Activated naive CD8-positive, alpha-beta T cell (primary cell): ENCODE measurements around the gene MGAT5B.

ENCODE experiments used
- H3K27ac Mint-ChIP-seq: one replicate; pipeline ENCODE4 v1.8.0; 2021; ENCODE audit warnings: mixed read lengths
- H3K27me3 Mint-ChIP-seq: one replicate; pipeline ENCODE4 v1.8.0; 2021; ENCODE audit warnings: mixed read lengths
- H3K36me3 Mint-ChIP-seq: one replicate; pipeline ENCODE4 v1.8.0; 2021; ENCODE audit warnings: mixed read lengths
- H3K4me1 Mint-ChIP-seq: one replicate; pipeline ENCODE4 v1.8.0; 2021; ENCODE audit warnings: low read depth, mixed read lengths
- H3K4me3 Mint-ChIP-seq: one replicate; pipeline ENCODE4 v1.8.0; 2021; ENCODE audit warnings: mild to moderate bottlenecking, mixed read lengths
- H3K9me3 Mint-ChIP-seq: one replicate; pipeline ENCODE4 v1.8.0; 2021; ENCODE audit warnings: low read depth, mixed read lengths

MGAT5B gene, protein sequence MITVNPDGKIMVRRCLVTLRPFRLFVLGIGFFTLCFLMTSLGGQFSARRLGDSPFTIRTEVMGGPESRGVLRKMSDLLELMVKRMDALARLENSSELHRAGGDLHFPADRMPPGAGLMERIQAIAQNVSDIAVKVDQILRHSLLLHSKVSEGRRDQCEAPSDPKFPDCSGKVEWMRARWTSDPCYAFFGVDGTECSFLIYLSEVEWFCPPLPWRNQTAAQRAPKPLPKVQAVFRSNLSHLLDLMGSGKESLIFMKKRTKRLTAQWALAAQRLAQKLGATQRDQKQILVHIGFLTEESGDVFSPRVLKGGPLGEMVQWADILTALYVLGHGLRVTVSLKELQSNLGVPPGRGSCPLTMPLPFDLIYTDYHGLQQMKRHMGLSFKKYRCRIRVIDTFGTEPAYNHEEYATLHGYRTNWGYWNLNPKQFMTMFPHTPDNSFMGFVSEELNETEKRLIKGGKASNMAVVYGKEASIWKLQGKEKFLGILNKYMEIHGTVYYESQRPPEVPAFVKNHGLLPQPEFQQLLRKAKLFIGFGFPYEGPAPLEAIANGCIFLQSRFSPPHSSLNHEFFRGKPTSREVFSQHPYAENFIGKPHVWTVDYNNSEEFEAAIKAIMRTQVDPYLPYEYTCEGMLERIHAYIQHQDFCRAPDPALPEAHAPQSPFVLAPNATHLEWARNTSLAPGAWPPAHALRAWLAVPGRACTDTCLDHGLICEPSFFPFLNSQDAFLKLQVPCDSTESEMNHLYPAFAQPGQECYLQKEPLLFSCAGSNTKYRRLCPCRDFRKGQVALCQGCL

DNA sequence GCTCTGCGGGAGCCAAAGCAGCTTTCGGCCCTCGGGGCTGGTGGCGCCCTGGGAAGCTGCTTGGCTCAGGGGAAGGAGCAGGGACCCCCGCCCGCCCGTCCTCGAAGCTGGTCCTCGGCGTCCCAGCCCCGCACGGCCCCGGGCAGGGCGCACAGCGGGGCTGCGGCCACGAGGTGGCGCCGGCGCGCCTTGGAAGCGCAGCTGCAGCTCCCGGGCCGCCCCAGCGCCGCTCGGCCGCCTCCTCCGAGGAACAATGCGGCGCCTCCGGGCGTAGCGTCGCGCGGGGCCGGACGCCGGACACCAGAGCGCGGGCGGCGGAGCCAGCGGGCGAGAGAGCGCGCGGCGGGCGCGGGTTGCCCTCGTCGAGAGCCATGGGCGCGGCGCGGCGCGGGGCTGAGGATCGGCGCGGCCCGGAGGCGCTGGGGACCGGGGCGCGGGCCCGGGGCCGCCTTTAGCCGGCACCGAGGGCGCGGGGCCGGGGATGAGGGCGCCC lies at the start of gene MGAT5B:
MGAT5B (plus strand) TSS at position 229 of the 493 bp plus-strand sequence. CDS start 626 bp downstream, outside the sequence.
- no peaks in the 10 kb centered on the region for H3K9me3 Mint-ChIP-seq
- peaks cover 10% of the 10 kb centered on the region for H3K27me3 Mint-ChIP-seq
- H3K4me1 Mint-ChIP-seq: peaks cover 9% of the 10 kb centered on the region
- no peak within 1 kb of the TSS for H3K27ac Mint-ChIP-seq
- H3K4me3 Mint-ChIP-seq: peak within 1 kb of the TSS; percentile 82
- H3K36me3 Mint-ChIP-seq: no peaks in the 10 kb centered on the region

GRCh38 chr17:76820039-76820438 lies 48.2 kb upstream of the MGAT5B start:
- no peaks in the 10 kb centered on the region for H3K9me3 Mint-ChIP-seq
- no peaks in the 10 kb centered on the region for H3K27me3 Mint-ChIP-seq
- H3K4me1 Mint-ChIP-seq: peaks cover 8% of the 10 kb centered on the region
- no peak overlapping the region for H3K27ac Mint-ChIP-seq
- no peak overlapping the region for H3K4me3 Mint-ChIP-seq
- H3K36me3 Mint-ChIP-seq: no peaks in the 10 kb centered on the region

- H3K36me3 Mint-ChIP-seq: no peaks in the 10 kb centered on the region
- no peaks in the 10 kb centered on the region for H3K9me3 Mint-ChIP-seq
- H3K4me3 Mint-ChIP-seq: no peak overlapping the region
- H3K27me3 Mint-ChIP-seq: no peaks in the 10 kb centered on the region
- H3K27ac Mint-ChIP-seq: no peak overlapping the region
- H3K4me1 Mint-ChIP-seq: peaks cover 8% of the 10 kb centered on the region
These were observed 47.6 kb upstream of the MGAT5B start for GRCh38 chr17:76820561-76820960.

DNA sequence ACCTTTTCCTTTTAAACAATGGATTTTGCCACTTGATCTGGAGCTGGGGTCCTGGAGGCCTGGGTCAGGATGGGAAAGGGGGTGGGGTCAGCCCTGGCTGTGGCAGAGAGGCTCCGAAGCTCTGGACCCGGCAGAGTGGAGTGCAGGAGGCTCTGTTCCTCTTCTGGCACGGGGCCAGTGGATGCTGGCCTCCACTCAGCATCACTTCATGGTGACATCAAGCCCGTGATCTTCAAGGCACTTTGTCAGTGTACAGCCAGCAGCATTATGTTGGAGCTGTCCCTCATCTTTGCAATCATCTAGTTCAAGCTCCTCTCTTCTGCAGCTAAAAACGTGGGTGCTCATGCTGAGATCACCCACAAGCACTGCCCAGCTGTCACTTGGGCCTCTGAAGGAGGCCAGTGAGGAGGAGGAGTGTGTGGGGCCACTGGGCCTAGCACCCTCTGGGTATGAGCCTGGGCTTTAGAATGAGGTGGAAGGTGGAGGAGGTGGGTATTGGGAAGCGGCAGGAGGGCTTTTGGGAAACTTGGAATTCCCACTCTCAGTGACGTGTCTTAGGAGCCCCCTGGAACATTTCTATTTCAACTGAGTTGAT lies 45.9 kb upstream of the MGAT5B start:
- Mint-ChIP-seq H3K27me3 (no peaks in the 10 kb centered on the region), H3K4me1 (no peaks in the 10 kb centered on the region), H3K27ac (no peak overlapping the region), H3K9me3 (no peaks in the 10 kb centered on the region), H3K4me3 (no peak overlapping the region), H3K36me3 (no peaks in the 10 kb centered on the region)

DNA sequence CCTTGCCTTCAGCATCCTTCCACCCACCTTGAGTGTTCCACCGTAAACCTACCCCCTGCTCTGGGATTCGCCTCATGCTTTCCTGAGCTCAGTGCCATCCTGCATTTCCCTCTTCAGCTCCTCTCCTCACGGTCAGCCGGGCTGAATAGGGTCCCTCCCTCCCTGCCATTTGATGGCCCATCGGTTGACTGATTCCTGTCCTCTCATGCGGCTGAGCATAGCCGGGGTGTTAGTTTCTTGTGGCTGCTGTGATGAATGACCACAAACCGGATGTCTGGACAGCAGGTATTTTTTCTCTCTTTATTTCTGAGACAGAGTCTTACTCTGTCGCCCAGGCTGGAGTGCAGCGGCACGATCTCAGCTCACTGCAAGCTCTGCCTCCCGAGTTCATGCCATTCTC lies 44.1 kb upstream of the MGAT5B start:
- H3K4me1 Mint-ChIP-seq: no peaks in the 10 kb centered on the region
- no peak overlapping the region for H3K27ac Mint-ChIP-seq
- no peaks in the 10 kb centered on the region for H3K9me3 Mint-ChIP-seq
- no peak overlapping the region for H3K4me3 Mint-ChIP-seq
- H3K36me3 Mint-ChIP-seq: no peaks in the 10 kb centered on the region
- no peaks in the 10 kb centered on the region for H3K27me3 Mint-ChIP-seq

DNA sequence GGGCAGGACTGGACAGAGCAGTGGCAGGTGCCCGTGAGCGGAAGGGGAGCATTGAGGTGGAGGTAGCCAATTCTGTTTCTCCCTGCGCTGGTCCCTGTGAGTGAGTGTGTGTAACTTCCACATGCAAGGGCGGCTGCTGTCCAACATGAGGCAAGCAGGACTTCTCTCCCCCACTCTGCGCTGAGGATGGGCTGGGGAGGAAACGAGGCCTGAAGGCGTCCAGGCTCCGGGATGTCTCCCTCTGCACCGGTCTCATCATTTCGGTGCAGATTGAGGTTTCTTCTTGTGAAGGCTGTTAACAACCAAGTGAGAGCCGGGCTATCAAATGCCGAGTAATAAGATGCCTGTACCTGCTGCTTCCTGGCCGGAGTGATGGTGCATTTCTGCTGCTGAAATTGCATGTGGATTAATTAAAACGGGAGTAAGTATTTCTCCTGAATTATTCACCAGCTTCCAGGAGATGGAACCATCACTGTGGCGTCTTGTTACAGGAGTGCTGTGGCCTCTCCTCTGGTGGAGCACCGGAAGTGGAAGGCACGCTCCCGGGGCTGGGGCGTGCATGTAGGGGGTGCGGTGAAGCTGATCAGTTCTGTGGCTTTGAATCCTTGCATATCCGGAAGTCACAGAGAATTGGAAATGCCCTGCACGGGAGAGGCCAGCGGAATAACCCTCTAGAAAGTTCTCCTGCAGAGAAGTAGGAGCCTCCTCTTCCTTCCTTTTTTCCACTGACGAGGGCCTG lies 41.7 kb upstream of the MGAT5B start:
- Mint-ChIP-seq H3K9me3 (no peaks in the 10 kb centered on the region), H3K27me3 (no peaks in the 10 kb centered on the region), H3K27ac (no peak overlapping the region), H3K36me3 (no peaks in the 10 kb centered on the region), H3K4me1 (no peaks in the 10 kb centered on the region), H3K4me3 (no peak overlapping the region)

- Mint-ChIP-seq H3K27me3 (no peaks in the 10 kb centered on the region), H3K36me3 (no peaks in the 10 kb centered on the region), H3K4me1 (no peaks in the 10 kb centered on the region), H3K27ac (no peak overlapping the region), H3K4me3 (no peak overlapping the region), H3K9me3 (no peaks in the 10 kb centered on the region)
These were observed 40.5 kb upstream of the MGAT5B start for GRCh38 chr17:76827736-76828135.

GRCh38 chr17:76830987-76831715 lies 37.1 kb upstream of the MGAT5B start:
- H3K27me3 Mint-ChIP-seq: peaks cover 4% of the 10 kb centered on the region
- H3K4me3 Mint-ChIP-seq: no peak overlapping the region
- H3K27ac Mint-ChIP-seq: no peak overlapping the region

GRCh38 chr17:76833034-76833644 lies 35.1 kb upstream of the MGAT5B start:
- Mint-ChIP-seq H3K27me3 (peaks cover 4% of the 10 kb centered on the region), H3K27ac (no peak overlapping the region), H3K9me3 (no peaks in the 10 kb centered on the region), H3K4me1 (no peaks in the 10 kb centered on the region), H3K4me3 (no peak overlapping the region), H3K36me3 (no peaks in the 10 kb centered on the region)

More at GRCh38 chr17:76830987-76831715, 37.1 kb upstream of the MGAT5B start:
- Mint-ChIP-seq H3K9me3 (no peaks in the 10 kb centered on the region), H3K36me3 (no peaks in the 10 kb centered on the region), H3K4me1 (no peaks in the 10 kb centered on the region)

GRCh38 chr17:76833747-76834146 lies 34.5 kb upstream of the MGAT5B start:
- H3K4me1 Mint-ChIP-seq: no peaks in the 10 kb centered on the region
- H3K9me3 Mint-ChIP-seq: no peaks in the 10 kb centered on the region
- no peak overlapping the region for H3K4me3 Mint-ChIP-seq
- H3K27me3 Mint-ChIP-seq: peaks cover 4% of the 10 kb centered on the region
- no peak overlapping the region for H3K27ac Mint-ChIP-seq
- H3K36me3 Mint-ChIP-seq: no peaks in the 10 kb centered on the region

GRCh38 chr17:76834870-76835269 lies 33.3 kb upstream of the MGAT5B start:
- H3K4me3 Mint-ChIP-seq: no peak overlapping the region
- no peaks in the 10 kb centered on the region for H3K9me3 Mint-ChIP-seq
- H3K36me3 Mint-ChIP-seq: no peaks in the 10 kb centered on the region
- H3K27me3 Mint-ChIP-seq: peaks cover 5% of the 10 kb centered on the region
- H3K4me1 Mint-ChIP-seq: peaks cover 3% of the 10 kb centered on the region
- no peak overlapping the region for H3K27ac Mint-ChIP-seq

DNA sequence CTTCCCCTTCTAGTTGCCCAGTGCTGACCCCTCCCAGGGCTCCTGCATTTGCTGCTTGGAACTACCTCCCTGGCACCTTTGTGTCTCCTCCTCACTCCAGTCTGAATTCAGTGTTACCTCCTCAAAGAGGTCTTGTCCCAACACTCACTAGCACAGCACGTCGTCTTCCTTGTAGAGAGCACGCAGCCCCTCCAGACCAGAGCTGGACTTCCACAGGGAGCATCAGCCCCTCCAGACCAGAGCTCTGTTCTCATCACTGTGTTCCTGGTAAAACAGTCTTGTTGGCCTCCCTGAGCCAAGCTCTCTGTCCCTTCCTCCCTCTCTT lies 27.8 kb upstream of the MGAT5B start:
- H3K36me3 Mint-ChIP-seq: no peaks in the 10 kb centered on the region
- peak overlapping the region; percentile 63 for H3K4me3 Mint-ChIP-seq
- H3K27me3 Mint-ChIP-seq: peaks cover 22% of the 10 kb centered on the region
- no peak overlapping the region for H3K27ac Mint-ChIP-seq
- no peaks in the 10 kb centered on the region for H3K9me3 Mint-ChIP-seq
- peaks cover 17% of the 10 kb centered on the region for H3K4me1 Mint-ChIP-seq

- peaks cover 22% of the 10 kb centered on the region for H3K27me3 Mint-ChIP-seq
These were observed 27.1 kb upstream of the MGAT5B start for GRCh38 chr17:76840884-76841775.

More at GRCh38 chr17:76840884-76841775, 27.1 kb upstream of the MGAT5B start:
- peaks cover 17% of the 10 kb centered on the region for H3K4me1 Mint-ChIP-seq
- no peak overlapping the region for H3K27ac Mint-ChIP-seq
- no peaks in the 10 kb centered on the region for H3K36me3 Mint-ChIP-seq
- H3K9me3 Mint-ChIP-seq: no peaks in the 10 kb centered on the region
- no peak overlapping the region for H3K4me3 Mint-ChIP-seq
